Astrocyte (in vitro differentiated cells and primary cell): ENCODE measurements around the gene UTS2B.

ENCODE experiments used
- CTCF ChIP-seq: IDR thresholded peaks from 2 replicates; pipeline ENCODE4 v1.5.1; 2011; ENCODE audit warnings: low read depth, mild to moderate bottlenecking, inconsistent platforms, low read length, moderate library complexity; ENCODE audit not compliant: insufficient read depth
- EZH2 ChIP-seq: IDR thresholded peaks from 2 replicates; pipeline ENCODE4 v1.6.1; 2012; ENCODE audit warnings: mild to moderate bottlenecking, low read length, inconsistent platforms; ENCODE audit not compliant: insufficient read depth

- TF ChIP-seq CTCF (no peak), EZH2 (no peak)
Measured at GRCh38 chr3:191320316-191320715, 10.0 kb downstream of the UTS2B start.
